Measurements from ENCODE around the gene NTM.

DNA sequence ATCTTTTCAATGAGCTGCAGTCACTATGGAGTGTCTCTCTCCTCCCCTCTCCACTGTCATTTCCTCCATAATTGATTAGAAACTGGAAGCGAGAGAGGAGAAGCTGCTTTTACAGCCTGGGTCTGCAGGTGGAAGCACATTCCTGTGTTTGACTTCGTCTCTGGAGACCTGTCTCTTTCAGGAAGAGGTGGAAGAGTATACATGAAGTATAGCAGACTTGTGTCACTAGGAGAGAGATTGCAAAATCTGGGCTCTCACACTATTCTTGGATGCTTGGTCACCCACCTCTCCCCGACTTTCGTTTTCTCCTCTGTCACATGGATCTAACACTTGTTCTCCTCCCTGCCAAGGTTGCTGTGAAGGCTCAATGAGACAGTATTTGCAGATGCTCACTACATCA, 323.3 kb downstream of the NTM start:
- TF ChIP-seq, protein P1, sequence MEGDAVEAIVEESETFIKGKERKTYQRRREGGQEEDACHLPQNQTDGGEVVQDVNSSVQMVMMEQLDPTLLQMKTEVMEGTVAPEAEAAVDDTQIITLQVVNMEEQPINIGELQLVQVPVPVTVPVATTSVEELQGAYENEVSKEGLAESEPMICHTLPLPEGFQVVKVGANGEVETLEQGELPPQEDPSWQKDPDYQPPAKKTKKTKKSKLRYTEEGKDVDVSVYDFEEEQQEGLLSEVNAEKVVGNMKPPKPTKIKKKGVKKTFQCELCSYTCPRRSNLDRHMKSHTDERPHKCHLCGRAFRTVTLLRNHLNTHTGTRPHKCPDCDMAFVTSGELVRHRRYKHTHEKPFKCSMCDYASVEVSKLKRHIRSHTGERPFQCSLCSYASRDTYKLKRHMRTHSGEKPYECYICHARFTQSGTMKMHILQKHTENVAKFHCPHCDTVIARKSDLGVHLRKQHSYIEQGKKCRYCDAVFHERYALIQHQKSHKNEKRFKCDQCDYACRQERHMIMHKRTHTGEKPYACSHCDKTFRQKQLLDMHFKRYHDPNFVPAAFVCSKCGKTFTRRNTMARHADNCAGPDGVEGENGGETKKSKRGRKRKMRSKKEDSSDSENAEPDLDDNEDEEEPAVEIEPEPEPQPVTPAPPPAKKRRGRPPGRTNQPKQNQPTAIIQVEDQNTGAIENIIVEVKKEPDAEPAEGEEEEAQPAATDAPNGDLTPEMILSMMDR (IDR thresholded peaks at IDR 0.05), result no peak
- TF ChIP-seq, protein P2, sequence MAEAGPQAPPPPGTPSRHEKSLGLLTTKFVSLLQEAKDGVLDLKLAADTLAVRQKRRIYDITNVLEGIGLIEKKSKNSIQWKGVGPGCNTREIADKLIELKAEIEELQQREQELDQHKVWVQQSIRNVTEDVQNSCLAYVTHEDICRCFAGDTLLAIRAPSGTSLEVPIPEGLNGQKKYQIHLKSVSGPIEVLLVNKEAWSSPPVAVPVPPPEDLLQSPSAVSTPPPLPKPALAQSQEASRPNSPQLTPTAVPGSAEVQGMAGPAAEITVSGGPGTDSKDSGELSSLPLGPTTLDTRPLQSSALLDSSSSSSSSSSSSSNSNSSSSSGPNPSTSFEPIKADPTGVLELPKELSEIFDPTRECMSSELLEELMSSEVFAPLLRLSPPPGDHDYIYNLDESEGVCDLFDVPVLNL (CRISPR knock-in tag; IDR thresholded peaks at IDR 0.05; ENCODE audit: borderline replicate concordance, low read depth), result no peak
- TF ChIP-seq, protein P3, sequence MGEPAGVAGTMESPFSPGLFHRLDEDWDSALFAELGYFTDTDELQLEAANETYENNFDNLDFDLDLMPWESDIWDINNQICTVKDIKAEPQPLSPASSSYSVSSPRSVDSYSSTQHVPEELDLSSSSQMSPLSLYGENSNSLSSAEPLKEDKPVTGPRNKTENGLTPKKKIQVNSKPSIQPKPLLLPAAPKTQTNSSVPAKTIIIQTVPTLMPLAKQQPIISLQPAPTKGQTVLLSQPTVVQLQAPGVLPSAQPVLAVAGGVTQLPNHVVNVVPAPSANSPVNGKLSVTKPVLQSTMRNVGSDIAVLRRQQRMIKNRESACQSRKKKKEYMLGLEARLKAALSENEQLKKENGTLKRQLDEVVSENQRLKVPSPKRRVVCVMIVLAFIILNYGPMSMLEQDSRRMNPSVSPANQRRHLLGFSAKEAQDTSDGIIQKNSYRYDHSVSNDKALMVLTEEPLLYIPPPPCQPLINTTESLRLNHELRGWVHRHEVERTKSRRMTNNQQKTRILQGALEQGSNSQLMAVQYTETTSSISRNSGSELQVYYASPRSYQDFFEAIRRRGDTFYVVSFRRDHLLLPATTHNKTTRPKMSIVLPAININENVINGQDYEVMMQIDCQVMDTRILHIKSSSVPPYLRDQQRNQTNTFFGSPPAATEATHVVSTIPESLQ (CRISPR knock-in tag; IDR thresholded peaks at IDR 0.05), result no peak
- TF ChIP-seq TCF7 (CRISPR knock-in tag; IDR thresholded peaks at IDR 0.05; ENCODE audit: low read depth) (no peak), JUN (CRISPR knock-in tag; IDR thresholded peaks at IDR 0.05) (no peak), SP1 (CRISPR knock-in tag; conservative IDR thresholded peaks at IDR 0.05) (no peak), ZNF396 (CRISPR knock-in tag; IDR thresholded peaks at IDR 0.05; ENCODE audit: borderline replicate concordance) (no peak), FOXJ3 (CRISPR knock-in tag; IDR thresholded peaks at IDR 0.05; ENCODE audit: borderline replicate concordance) (no peak), CREM (CRISPR knock-in tag; IDR thresholded peaks at IDR 0.05) (no peak), GABPB1 (CRISPR knock-in tag; IDR thresholded peaks at IDR 0.05) (no peak)
- TF ChIP-seq, protein P4, sequence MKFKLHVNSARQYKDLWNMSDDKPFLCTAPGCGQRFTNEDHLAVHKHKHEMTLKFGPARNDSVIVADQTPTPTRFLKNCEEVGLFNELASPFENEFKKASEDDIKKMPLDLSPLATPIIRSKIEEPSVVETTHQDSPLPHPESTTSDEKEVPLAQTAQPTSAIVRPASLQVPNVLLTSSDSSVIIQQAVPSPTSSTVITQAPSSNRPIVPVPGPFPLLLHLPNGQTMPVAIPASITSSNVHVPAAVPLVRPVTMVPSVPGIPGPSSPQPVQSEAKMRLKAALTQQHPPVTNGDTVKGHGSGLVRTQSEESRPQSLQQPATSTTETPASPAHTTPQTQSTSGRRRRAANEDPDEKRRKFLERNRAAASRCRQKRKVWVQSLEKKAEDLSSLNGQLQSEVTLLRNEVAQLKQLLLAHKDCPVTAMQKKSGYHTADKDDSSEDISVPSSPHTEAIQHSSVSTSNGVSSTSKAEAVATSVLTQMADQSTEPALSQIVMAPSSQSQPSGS (CRISPR knock-in tag; IDR thresholded peaks at IDR 0.05; ENCODE audit: borderline replicate concordance, low read depth), result no peak
- TF ChIP-seq, protein P5, sequence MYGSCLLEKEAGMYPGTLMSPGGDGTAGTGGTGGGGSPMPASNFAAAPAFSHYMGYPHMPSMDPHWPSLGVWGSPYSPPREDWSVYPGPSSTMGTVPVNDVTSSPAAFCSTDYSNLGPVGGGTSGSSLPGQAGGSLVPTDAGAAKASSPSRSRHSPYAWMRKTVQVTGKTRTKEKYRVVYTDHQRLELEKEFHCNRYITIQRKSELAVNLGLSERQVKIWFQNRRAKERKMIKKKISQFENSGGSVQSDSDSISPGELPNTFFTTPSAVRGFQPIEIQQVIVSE (CRISPR knock-in tag; IDR thresholded peaks at IDR 0.05; ENCODE audit: borderline replicate concordance), result no peak
